PC-3 (cell line): ENCODE results near the gene ZDBF2.
"Not testable (repeated sequence)": the region's sequence is repeated elsewhere in the genome, so short reads cannot be mapped to it uniquely, and the experiment has no call there.

Experiments used
- CTCF ChIP-seq: fragments of 300-600 bp; sonication (generic); conservative IDR thresholded peaks from 2 replicates; pipeline ENCODE4 v1.5.1; 2017; ENCODE audit warnings: antibody characterized with exemption, low read depth, mild to moderate bottlenecking, low read length
- EZH2phosphoT487 ChIP-seq: fragments of 300-600 bp; sonication (generic); IDR thresholded peaks from 2 replicates; pipeline ENCODE4 v1.6.1; 2018; ENCODE audit warnings: mild to moderate bottlenecking, antibody characterized with exemption, low read length, borderline replicate concordance

- not testable (repeated sequence) for TF ChIP-seq CTCF, EZH2phosphoT487
Measured at GRCh38 chr2:206258615-206259014, 15.8 kb upstream of the ZDBF2 start.
